Caco-2 (cell line): ENCODE measurements around the gene CSH1. TPM values are rescaled to one million over a fixed set of nuclear protein-coding genes. Genes with fewer than 3 reads are reported as not detected.

Source experiments
- BruUV-seq: library from RNA; stranded (reverse); fragments of 400-500 nt; replicated peaks from 2 replicates; lab custom pipeline; 2021; lab: Mats Ljungman, UMichigan
- CTCF ChIA-PET: fragments of 300-600 bp; sonication (Branson Sonifier 250); formaldehyde crosslinking; loops from one replicate; lab custom pipeline; 2022; ENCODE audit warnings: antibody characterized with exemption; lab: Charles Lee
- POLR2A ChIA-PET: fragments of 300-600 bp; sonication (Branson Sonifier 250); formaldehyde crosslinking; loops from one replicate; lab custom pipeline; 2022; ENCODE audit warnings: antibody characterized with exemption; lab: Charles Lee
- DNase-seq, 2 experiments: peaks; one replicate each; pipeline versions ENCODE4 v3.0.0 to v3.0.0-alpha.2; 2020 to 2022
- H3K27me3 ChIP-seq: replicated peaks from 2 replicates; pipeline ENCODE4 v1.6.0; 2011; ENCODE audit warnings: low read length; ENCODE audit not compliant: control insufficient read depth, insufficient read depth
- H3K36me3 ChIP-seq: 2 replicates; pipeline ENCODE4 v1.5.1; 2011; ENCODE audit warnings: low read length; ENCODE audit not compliant: control insufficient read depth, insufficient read depth
- H3K4me1 ChIP-seq: fragments of 250-450 bp; sonication (Bioruptor Pico); 2 replicates; pipeline ENCODE4 v1.5.1; 2020; ENCODE audit warnings: mild to moderate bottlenecking
- H3K4me3 ChIP-seq: 2 replicates; pipeline ENCODE4 v1.5.1; 2011; ENCODE audit warnings: low read depth, mild to moderate bottlenecking, control low read depth, low read length
- H3K9me3 ChIP-seq: fragments of 250-450 bp; sonication (Bioruptor Pico); 2 replicates; pipeline ENCODE4 v1.5.1; 2020; ENCODE audit warnings: mild to moderate bottlenecking, moderate library complexity
- H3K27ac Mint-ChIP-seq: one replicate; pipeline ENCODE4 v1.8.0; 2022; ENCODE audit warnings: mixed read lengths; ENCODE audit not compliant: unreplicated experiment
- H3K27me3 Mint-ChIP-seq: one replicate; pipeline ENCODE4 v1.8.0; 2022; ENCODE audit warnings: mixed read lengths; ENCODE audit not compliant: insufficient read depth, unreplicated experiment
- H3K36me3 Mint-ChIP-seq: one replicate; pipeline ENCODE4 v1.8.0; 2022; ENCODE audit warnings: mild to moderate bottlenecking, mixed read lengths; ENCODE audit not compliant: insufficient read depth, unreplicated experiment
- H3K4me1 Mint-ChIP-seq: one replicate; pipeline ENCODE4 v1.8.0; 2022; ENCODE audit warnings: low read depth, mixed read lengths; ENCODE audit not compliant: unreplicated experiment
- H3K4me3 Mint-ChIP-seq: one replicate; pipeline ENCODE4 v1.8.0; 2022; ENCODE audit warnings: mild to moderate bottlenecking, moderate library complexity, mixed read lengths; ENCODE audit not compliant: unreplicated experiment
- H3K9me3 Mint-ChIP-seq: one replicate; pipeline ENCODE4 v1.8.0; 2022; ENCODE audit warnings: mixed read lengths; ENCODE audit not compliant: unreplicated experiment
- CTCF ChIP-seq, 2 experiments: fragments of 200-600 bp in 1 of 2; IDR thresholded peaks; 1 replicate in 1 of 2; 2 replicates in 1 of 2; pipeline versions ENCODE4 v1.5.1 to v1.8.0; 2011 to 2022; ENCODE audit warnings: antibody characterized with exemption in 1 of 2, control low read depth in 1 of 2, inconsistent platforms in 1 of 2, low read depth in 1 of 2, low read length in 1 of 2, mild to moderate bottlenecking in 1 of 2, moderate library complexity in 1 of 2; ENCODE audit not compliant: insufficient read depth in 1 of 2, severe bottlenecking in 1 of 2, unreplicated experiment in 1 of 2
- intact Hi-C: fragments of 100-400 bp; cut with micrococcal nuclease; formaldehyde crosslinking; loops from one replicate; pipeline ENCODE4 v1.10.0; 2022; ENCODE audit not compliant: unreplicated experiment
- total RNA-seq: library from RNA; stranded (reverse); gene quantifications from 2 replicates; pipeline ENCODE4 v1.2.3, GENCODE V29; 2022

CSH1 gene
- total RNA-seq, 1 experiment from 2014 or later: not detected

GRCh38 chr17:63928966-63929695 is 32.8 kb upstream of the CSH1 start:
- intact Hi-C loops: no loop called here
- CTCF ChIA-PET: interaction anchor here (3.1 kb wide), 1 partner anchor 18 kb away, joined by 10 read pairs; no protein-coding TSS in a partner anchor
- Histone ChIP-seq H3K4me1 (no peaks in the 10 kb centered on the region), H3K9me3 (no peaks in the 10 kb centered on the region), H3K27me3 (no peaks in the 10 kb centered on the region), H3K36me3 (no peaks in the 10 kb centered on the region), H3K4me3 (no peak overlapping the region)
- Mint-ChIP-seq H3K27ac (no peak overlapping the region), H3K27me3 (no peaks in the 10 kb centered on the region), H3K9me3 (no peaks in the 10 kb centered on the region), H3K4me1 (no peaks in the 10 kb centered on the region), H3K4me3 (no peak overlapping the region), H3K36me3 (no peaks in the 10 kb centered on the region)
- no peak for DNase-seq
- TF ChIP-seq CTCF (IDR thresholded peaks at IDR 0.05; ENCODE audit: insufficient read depth in 1 of 2, low read depth in 1 of 2, low read length in 1 of 2, severe bottlenecking in 1 of 2, unreplicated experiment in 1 of 2): no peak
- no TSS peak for BruUV-seq
- POLR2A ChIA-PET: no interaction called here

GRCh38 chr17:63928172-63928666 is 31.8 kb upstream of the CSH1 start:
- no peak overlapping the region for H3K4me3 ChIP-seq
- no peaks in the 10 kb centered on the region for H3K4me1 ChIP-seq
- no peak overlapping the region for H3K27ac Mint-ChIP-seq
- H3K9me3 Mint-ChIP-seq: no peaks in the 10 kb centered on the region
- POLR2A ChIA-PET: no interaction called here
- H3K9me3 ChIP-seq: no peaks in the 10 kb centered on the region
- no TSS peak for BruUV-seq
- CTCF ChIA-PET: interaction anchor here (0.6 to 1.0 kb wide), 4 partner anchors 13 to 316 kb away, joined by 3 to 5 read pairs (median 4); no protein-coding TSS in a partner anchor
- no peaks in the 10 kb centered on the region for H3K36me3 Mint-ChIP-seq
- H3K4me1 Mint-ChIP-seq: no peaks in the 10 kb centered on the region
- intact Hi-C loops: no loop called here
- no peaks in the 10 kb centered on the region for H3K27me3 ChIP-seq
- H3K36me3 ChIP-seq: no peaks in the 10 kb centered on the region
- H3K4me3 Mint-ChIP-seq: no peak overlapping the region
- H3K27me3 Mint-ChIP-seq: peaks cover 3% of the 10 kb centered on the region
- no peak for TF ChIP-seq CTCF (IDR thresholded peaks at IDR 0.05; ENCODE audit: insufficient read depth in 1 of 2, low read depth in 1 of 2, low read length in 1 of 2, severe bottlenecking in 1 of 2, unreplicated experiment in 1 of 2)
- no peak for DNase-seq

GRCh38 chr17:63927464-63928171 is 31.2 kb upstream of the CSH1 start:
- no peaks in the 10 kb centered on the region for H3K27me3 ChIP-seq
- no peak overlapping the region for H3K4me3 ChIP-seq
- BruUV-seq: no TSS peak
- no peak overlapping the region for H3K4me3 Mint-ChIP-seq
- ChIA-PET CTCF (interaction anchor here (0.6 to 1.0 kb wide), 4 partner anchors 14 to 316 kb away, joined by 3 to 5 read pairs (median 4); no protein-coding TSS in a partner anchor), POLR2A (no interaction called here)
- H3K27me3 Mint-ChIP-seq: peaks cover 3% of the 10 kb centered on the region
- no peak for TF ChIP-seq CTCF (IDR thresholded peaks at IDR 0.05; ENCODE audit: insufficient read depth in 1 of 2, low read depth in 1 of 2, low read length in 1 of 2, severe bottlenecking in 1 of 2, unreplicated experiment in 1 of 2)
- intact Hi-C loops: no loop called here
- H3K27ac Mint-ChIP-seq: no peak overlapping the region
- DNase-seq: no peak
- no peaks in the 10 kb centered on the region for H3K4me1 ChIP-seq
- no peaks in the 10 kb centered on the region for H3K4me1 Mint-ChIP-seq
- H3K9me3 ChIP-seq: no peaks in the 10 kb centered on the region
- H3K36me3 ChIP-seq: no peaks in the 10 kb centered on the region
- no peaks in the 10 kb centered on the region for H3K9me3 Mint-ChIP-seq
- no peaks in the 10 kb centered on the region for H3K36me3 Mint-ChIP-seq
